ENCODE results near the gene TRABD2B.

The TRABD2B gene

GRCh38 chr1:47843781-47844557, 153.2 kb downstream of the TRABD2B start:
- no peak for TF ChIP-seq CTCF (IDR thresholded peaks at IDR 0.05; ENCODE audit: insufficient read depth, low read depth, low read length, missing control alignments)
- no peak for DNase-seq (ENCODE audit: low read depth)

GRCh38 chr1:47843059-47843458, 154.1 kb downstream of the TRABD2B start:
- no peak for DNase-seq (ENCODE audit: low read depth)
- TF ChIP-seq CTCF (IDR thresholded peaks at IDR 0.05; ENCODE audit: insufficient read depth, low read depth, low read length, missing control alignments): no peak

More at GRCh38 chr1:47843781-47844557, 153.2 kb downstream of the TRABD2B start:
- H3K4me3 ChIP-seq (ENCODE audit: low read length): no peak overlapping the region

GRCh38 chr1:47842228-47842919, 154.8 kb downstream of the TRABD2B start:
- no peak for TF ChIP-seq CTCF (IDR thresholded peaks at IDR 0.05; ENCODE audit: insufficient read depth, low read depth, low read length, missing control alignments)
- no peak overlapping the region for H3K4me3 ChIP-seq (ENCODE audit: low read length)
- no peak for DNase-seq (ENCODE audit: low read depth)

More at GRCh38 chr1:47843059-47843458, 154.1 kb downstream of the TRABD2B start:
- no peak overlapping the region for H3K4me3 ChIP-seq (ENCODE audit: low read length)

GRCh38 chr1:47841356-47841755, 155.8 kb downstream of the TRABD2B start:
- H3K4me3 ChIP-seq (ENCODE audit: low read length): no peak overlapping the region
- TF ChIP-seq CTCF (IDR thresholded peaks at IDR 0.05; ENCODE audit: insufficient read depth, low read depth, low read length, missing control alignments): no peak
- no peak for DNase-seq (ENCODE audit: low read depth)

- TF ChIP-seq CTCF (IDR thresholded peaks at IDR 0.05; ENCODE audit: insufficient read depth, low read depth, low read length, missing control alignments): no peak
- DNase-seq (ENCODE audit: low read depth): no peak
These were observed 156.6 kb downstream of the TRABD2B start for GRCh38 chr1:47840393-47841190.

GRCh38 chr1:47839433-47839760, 157.8 kb downstream of the TRABD2B start:
- DNase-seq (ENCODE audit: low read depth): no peak
- TF ChIP-seq CTCF (IDR thresholded peaks at IDR 0.05; ENCODE audit: insufficient read depth, low read depth, low read length, missing control alignments): no peak
- H3K4me3 ChIP-seq (ENCODE audit: low read length): no peak overlapping the region

More at GRCh38 chr1:47840393-47841190, 156.6 kb downstream of the TRABD2B start:
- no peak overlapping the region for H3K4me3 ChIP-seq (ENCODE audit: low read length)
